NCI-H1105 treated with DMSO at 0.1 percent for 48 hours (cell line): ENCODE measurements around the gene GALM.
A peak's percentile ranks its signal among the peaks of the same experiment; 100 is the strongest.
"Not testable (repeated sequence)": the region's sequence is repeated elsewhere in the genome, so short reads cannot be mapped to it uniquely, and the experiment has no call there.

ENCODE experiments used
- DNase-seq: peaks from one replicate; lab custom pipeline; 2025; lab: John Stamatoyannopoulos, UW

GALM gene

GRCh38 chr2:38665854-38666555 lies at the start of gene GALM:
Gene GALM (plus strand): TSS chr2:38666114. CDS start chr2:38666162, 48 bp downstream.
- peak; percentile 1 for DNase-seq

GRCh38 chr2:38617301-38617700 lies 48.6 kb upstream of the GALM start:
- DNase-seq, result no peak

DNA sequence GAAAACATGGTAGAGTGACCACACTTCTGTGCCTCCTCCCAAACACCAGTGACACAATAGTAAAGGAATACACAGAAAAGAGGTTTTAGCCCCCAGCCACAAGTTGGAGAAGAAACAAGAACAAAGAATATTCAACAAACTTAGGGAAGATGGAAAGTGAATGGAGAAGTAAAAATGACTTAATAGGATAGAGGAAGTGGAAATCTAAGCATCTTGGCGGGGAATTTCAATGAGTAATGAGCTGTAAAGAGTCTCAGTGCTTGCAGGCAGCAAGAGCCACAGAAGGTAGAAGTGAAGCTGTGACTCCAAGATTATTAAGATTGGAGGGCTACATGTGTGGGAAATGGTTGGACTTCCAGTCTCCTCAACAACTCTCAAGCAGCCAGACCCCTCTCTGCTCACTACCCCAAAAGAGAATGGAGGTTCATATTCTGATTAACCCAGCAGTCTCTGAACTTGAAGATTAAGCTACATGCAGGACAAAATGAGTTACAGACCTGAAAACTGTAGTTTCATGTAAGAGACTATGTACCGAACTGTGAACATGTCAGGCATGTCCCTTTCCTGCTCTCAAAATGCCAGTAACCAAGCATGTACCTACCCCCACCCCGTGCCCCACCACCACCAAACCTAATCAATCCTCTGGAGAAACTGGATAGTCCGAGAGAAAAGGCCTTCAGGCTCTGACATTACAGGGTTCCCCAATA lies 46.3 kb upstream of the GALM start:
- no peak for DNase-seq

DNA sequence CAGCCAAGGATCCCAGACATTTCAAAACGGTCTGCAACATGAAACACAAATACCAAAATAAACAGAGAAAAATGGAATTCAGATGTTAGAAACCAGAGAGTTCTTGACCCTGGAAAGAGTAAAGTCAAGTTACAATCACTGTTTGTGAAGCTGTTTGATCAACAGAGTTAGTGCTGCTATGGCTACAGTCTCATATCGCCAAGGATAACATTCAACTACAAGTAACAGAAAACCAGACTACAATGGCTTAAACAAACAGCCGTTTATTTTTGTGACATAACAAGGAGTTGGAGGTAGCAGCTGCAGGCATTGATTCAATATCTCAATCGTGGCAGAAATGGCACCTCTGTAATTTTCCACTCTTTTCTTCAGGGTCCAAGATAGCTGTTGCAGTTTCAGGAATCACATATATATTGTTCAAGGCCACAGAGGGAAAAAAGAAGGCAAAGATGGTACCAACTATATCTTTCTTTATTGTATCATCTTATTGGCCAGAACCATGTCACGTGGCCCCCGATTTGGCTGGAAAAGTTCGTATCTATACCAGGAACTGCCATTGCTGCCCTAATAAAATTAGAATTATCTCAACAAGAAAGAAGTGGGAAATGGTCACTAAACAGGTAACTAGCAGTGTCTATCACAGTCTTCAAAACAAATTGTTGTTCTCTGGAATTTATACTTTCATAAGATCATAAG lies 45.5 kb upstream of the GALM start:
- DNase-seq, result no peak

DNA sequence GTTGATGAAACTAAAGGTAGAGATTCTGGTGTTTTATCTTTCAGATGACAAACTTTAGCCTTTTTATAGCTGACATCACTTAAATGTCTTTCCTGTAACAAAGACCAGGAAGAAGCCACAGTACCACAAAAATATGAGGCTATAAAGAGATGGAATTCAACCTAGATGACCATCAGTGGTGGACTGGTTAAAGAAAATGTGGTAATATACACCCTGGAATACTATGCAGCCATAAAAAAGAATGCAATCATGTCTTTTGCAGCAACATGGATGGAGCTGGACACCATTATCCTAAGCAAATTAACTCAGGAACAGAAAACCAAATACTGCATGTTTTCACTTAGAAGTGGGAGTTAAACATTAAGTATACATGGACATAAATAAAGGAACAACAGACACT lies 44.9 kb upstream of the GALM start:
- DNase-seq, result no peak

GRCh38 chr2:38622210-38622609 lies 43.7 kb upstream of the GALM start:
- no peak for DNase-seq

- DNase-seq, result no peak
Measured at GRCh38 chr2:38626326-38627035, 39.4 kb upstream of the GALM start.

- DNase-seq, result no peak
Measured at GRCh38 chr2:38627391-38627790, 38.5 kb upstream of the GALM start.

DNA sequence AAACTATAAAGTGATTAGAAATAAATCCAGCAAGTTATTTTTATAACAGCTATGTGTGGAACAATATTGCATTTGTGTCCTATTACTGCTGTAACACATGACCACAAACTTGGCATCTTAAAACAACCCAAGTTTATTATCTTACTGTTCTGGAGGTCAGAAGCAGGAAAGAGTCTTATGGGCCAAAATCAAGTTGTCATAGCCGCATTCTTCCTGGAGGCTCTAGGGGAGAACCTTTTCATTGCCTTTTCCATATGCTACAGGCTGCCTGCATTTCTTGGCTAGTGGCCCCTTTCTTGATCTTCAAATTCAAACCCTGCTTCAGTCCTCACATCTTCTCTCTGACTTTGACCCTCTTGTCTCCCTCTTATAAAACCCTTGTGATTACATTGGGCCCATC lies 36.2 kb upstream of the GALM start:
- no peak for DNase-seq

DNA sequence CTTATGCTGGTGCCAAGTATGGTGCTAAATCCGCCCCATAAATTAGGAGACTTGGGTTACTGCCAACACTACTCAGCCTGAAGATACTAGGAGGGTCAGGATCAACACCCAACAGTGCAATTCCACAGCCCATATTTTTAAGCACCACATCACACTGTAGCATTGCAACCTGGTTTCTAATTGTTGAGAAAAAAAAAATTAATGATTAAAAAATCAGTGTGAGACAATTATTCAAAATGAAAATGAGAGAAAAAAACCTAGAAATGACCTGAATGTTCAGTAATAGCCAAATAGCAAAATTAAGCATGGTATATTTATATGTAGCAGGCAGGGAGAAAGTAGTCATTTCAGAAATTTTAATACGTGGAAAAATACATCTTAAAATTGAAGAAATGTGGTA lies 33.9 kb upstream of the GALM start:
- no peak for DNase-seq

DNA sequence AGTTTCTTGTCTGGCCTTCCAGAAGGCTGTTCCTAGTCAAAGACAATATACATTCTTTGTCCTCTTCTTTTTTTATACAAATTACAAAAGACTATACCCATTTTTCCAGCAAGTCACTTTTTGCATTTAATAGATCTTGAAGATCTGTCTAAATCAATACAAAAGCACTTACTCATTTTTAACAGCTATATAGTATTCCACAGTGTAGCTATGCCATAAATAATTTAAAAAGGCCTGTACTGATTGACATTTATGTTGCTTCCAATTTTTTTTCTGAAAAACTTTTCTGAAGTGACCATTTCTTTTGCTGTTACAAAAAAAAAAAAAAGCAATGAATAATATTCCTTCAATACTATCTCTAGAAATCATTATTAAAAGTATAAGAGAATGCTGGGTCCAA lies 32.9 kb upstream of the GALM start:
- DNase-seq, result no peak

- DNase-seq, result no peak
Measured at GRCh38 chr2:38633895-38634294, 32.0 kb upstream of the GALM start.

- no peak for DNase-seq
Measured at GRCh38 chr2:38634684-38635083, 31.2 kb upstream of the GALM start.

- no peak for DNase-seq
Measured at GRCh38 chr2:38635139-38635538, 30.8 kb upstream of the GALM start.

DNA sequence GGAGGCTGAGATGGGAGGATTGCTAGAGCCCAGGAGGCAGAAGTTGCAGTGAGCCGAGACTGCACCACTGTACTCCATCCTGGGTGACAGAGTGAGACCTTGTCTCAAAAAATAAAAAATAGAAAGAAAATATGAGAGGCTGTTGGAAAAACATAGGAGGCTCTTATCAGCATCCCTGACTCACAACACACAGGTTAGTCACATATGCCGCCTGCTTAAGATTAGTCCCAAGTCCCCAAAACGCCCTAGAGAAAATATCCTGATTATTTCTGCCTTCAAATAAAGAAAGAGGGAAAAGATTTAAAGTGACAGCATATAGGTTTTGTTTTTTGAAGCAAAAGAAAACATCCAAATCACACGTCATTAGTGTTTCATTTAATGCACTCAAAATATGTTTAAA lies 29.8 kb upstream of the GALM start:
- no peak for DNase-seq

GRCh38 chr2:38642373-38643017 lies 23.4 kb upstream of the GALM start:
- DNase-seq, result not testable (repeated sequence)

- no peak for DNase-seq
Measured at GRCh38 chr2:38643021-38643671, 22.8 kb upstream of the GALM start.

GRCh38 chr2:38643683-38644511 lies 22.0 kb upstream of the GALM start:
- not testable (repeated sequence) for DNase-seq

DNA sequence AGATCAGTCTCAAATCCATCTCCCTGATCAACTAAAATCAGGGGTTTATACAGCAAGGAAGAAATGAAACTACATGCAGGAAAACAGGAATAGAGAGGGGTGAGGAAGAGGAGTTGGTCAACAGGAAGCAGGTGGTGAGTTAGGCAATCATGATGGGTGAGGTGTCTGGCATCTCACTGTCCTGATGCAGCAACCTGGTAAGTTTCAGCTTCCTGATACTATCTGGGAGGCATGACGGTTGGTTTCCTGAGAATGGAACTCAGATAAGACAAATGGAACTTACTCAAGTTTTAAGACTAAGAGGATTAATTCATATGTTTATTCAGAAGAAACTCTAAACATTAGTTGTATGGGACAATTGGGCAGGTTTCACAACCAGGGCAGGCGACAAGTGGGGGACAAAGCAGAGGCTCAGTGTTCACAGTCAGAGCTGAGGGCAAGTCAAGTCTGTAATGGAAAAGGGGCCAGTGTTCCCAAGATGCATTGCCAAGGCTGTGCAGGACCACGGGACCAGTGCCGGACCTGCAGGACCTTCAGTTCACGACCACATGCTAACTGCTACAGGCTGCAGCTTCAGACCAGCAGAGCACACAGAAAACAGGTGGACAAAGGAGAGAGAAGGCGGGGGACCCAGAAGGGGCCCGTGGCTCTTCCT lies 17.7 kb upstream of the GALM start:
- DNase-seq, result no peak

- no peak for DNase-seq
Measured at GRCh38 chr2:38649176-38649728, 16.7 kb upstream of the GALM start.
